HepG2 (cell line): ENCODE results near the gene SLC9A8. TPM values are rescaled to one million over a fixed set of nuclear protein-coding genes. Genes with fewer than 3 reads are reported as not detected.

ENCODE experiments used
- CBX5 ChIP-seq: sonication (generic); formaldehyde crosslinking; IDR thresholded peaks from 2 replicates; pipeline ENCODE4 v1.4.0; 2020; ENCODE audit warnings: missing genetic modification reagents, borderline replicate concordance
- FIP1L1 ChIP-seq: fragments of 200-400 bp; formaldehyde crosslinking; IDR thresholded peaks from 2 replicates; pipeline ENCODE4 v1.6.1; 2018; ENCODE audit warnings: low read depth, mild to moderate bottlenecking, low read length, moderate library complexity, borderline replicate concordance; ENCODE audit not compliant: insufficient read depth
- FOXA1 ChIP-seq, 2 experiments: fragments of 450-650 bp in 1 of 2; sonication (generic) in 1 of 2; formaldehyde crosslinking in 1 of 2; IDR thresholded peaks; 2 replicates each; pipeline versions ENCODE4 v1.4.0 to v1.6.1; 2016 to 2020; ENCODE audit warnings: missing genetic modification reagents in 1 of 2
- FOXC1 ChIP-seq: sonication (generic); formaldehyde crosslinking; IDR thresholded peaks from 2 replicates; pipeline ENCODE4 v1.8.0; 2022; ENCODE audit warnings: mild to moderate bottlenecking, missing genetic modification reagents, borderline replicate concordance
- MXD4 ChIP-seq: IDR thresholded peaks from 2 replicates; pipeline ENCODE4 v1.6.1; 2016; ENCODE audit warnings: mild to moderate bottlenecking, missing biosample characterization, missing genetic modification reagents
- NFIB ChIP-seq: sonication (generic); formaldehyde crosslinking; IDR thresholded peaks from 2 replicates; pipeline ENCODE4 v1.9.0; 2021; ENCODE audit warnings: missing genetic modification reagents, mild to moderate bottlenecking, borderline replicate concordance
- ZNF124 ChIP-seq: sonication (generic); formaldehyde crosslinking; IDR thresholded peaks from 2 replicates; pipeline ENCODE4 v1.4.0; 2020; ENCODE audit warnings: missing genetic modification reagents
- ZNF138 ChIP-seq: sonication (generic); formaldehyde crosslinking; IDR thresholded peaks from 2 replicates; pipeline ENCODE4 v1.5.0; 2020; ENCODE audit warnings: mild to moderate bottlenecking, low read depth, missing genetic modification reagents
- ZNF251 ChIP-seq: sonication (generic); formaldehyde crosslinking; IDR thresholded peaks from 2 replicates; pipeline ENCODE4 v1.9.0; 2021; ENCODE audit warnings: mild to moderate bottlenecking, missing genetic modification reagents
- ZNF333 ChIP-seq: sonication (generic); formaldehyde crosslinking; IDR thresholded peaks from 2 replicates; pipeline ENCODE4 v1.4.0; 2020; ENCODE audit warnings: mild to moderate bottlenecking, missing genetic modification reagents, borderline replicate concordance
- ZNF337 ChIP-seq: sonication (generic); formaldehyde crosslinking; IDR thresholded peaks from 2 replicates; pipeline ENCODE4 v1.5.1; 2020; ENCODE audit warnings: missing genetic modification reagents, low read depth, mild to moderate bottlenecking, borderline replicate concordance
- ZNF619 ChIP-seq: sonication (generic); formaldehyde crosslinking; IDR thresholded peaks from 2 replicates; pipeline ENCODE4 v1.4.0; 2020; ENCODE audit warnings: mild to moderate bottlenecking, missing genetic modification reagents
- ZNF766 ChIP-seq: sonication (generic); formaldehyde crosslinking; IDR thresholded peaks from 2 replicates; pipeline ENCODE4 v1.5.0; 2020; ENCODE audit warnings: missing genetic modification reagents, borderline replicate concordance
- ZSCAN22 ChIP-seq: sonication (generic); formaldehyde crosslinking; IDR thresholded peaks from 2 replicates; pipeline ENCODE4 v1.4.0; 2020; ENCODE audit warnings: mild to moderate bottlenecking, missing genetic modification reagents
- polyA plus RNA-seq, 8 experiments: library from polyadenylated mRNA; depleted of rRNA in 3 of 8; stranded (reverse) in 7 of 8; unstranded in 1 of 8; fragments of >200 nt; fragmentation: Illumina TruSeq in 4 of 8; extraction: Trizol in 4 of 8; gene quantifications; 2 replicates each; pipeline versions ENCODE4 v1.2.1 to v1.2.3, GENCODE V29; 2011 to 2016; ENCODE audit warnings: low read depth in 4 of 8, missing spikeins in 1 of 8, mixed read lengths in 1 of 8; ENCODE audit not compliant: insufficient read depth in 1 of 8
- total RNA-seq, 5 experiments: library from RNA; depleted of rRNA; stranded (reverse); fragments of >200 nt; fragmentation: Illumina TruSeq; extraction: Trizol; gene quantifications; 2 replicates each; pipeline ENCODE4 v1.2.3, GENCODE V29; 2016; ENCODE audit warnings: low read depth in 1 of 5
- TF ChIP-seq, protein P1 (sequence below): sonication (generic); formaldehyde crosslinking; conservative IDR thresholded peaks from 2 replicates; pipeline ENCODE4 v1.8.0; 2022; ENCODE audit warnings: missing genetic modification reagents
- TF ChIP-seq, protein P2 (sequence below): IDR thresholded peaks from 2 replicates; pipeline ENCODE4 v1.6.1; 2016; ENCODE audit warnings: missing genetic modification reagents, missing compliant biosample characterization
- TF ChIP-seq, protein P3 (sequence below): sonication (generic); formaldehyde crosslinking; IDR thresholded peaks from 2 replicates; pipeline ENCODE4 v1.9.0; 2021; ENCODE audit warnings: missing genetic modification reagents, borderline replicate concordance
- TF ChIP-seq, protein P4 (sequence below): sonication (generic); formaldehyde crosslinking; IDR thresholded peaks from 2 replicates; pipeline ENCODE4 v1.4.0; 2020; ENCODE audit warnings: missing genetic modification reagents

SLC9A8 gene
- total and polyA plus RNA-seq, 2 of the 13 experiments (the other 11 are each of a cell fraction or from before 2014, with no cell fraction given), result 4.1 to 7.4 TPM

DNA sequence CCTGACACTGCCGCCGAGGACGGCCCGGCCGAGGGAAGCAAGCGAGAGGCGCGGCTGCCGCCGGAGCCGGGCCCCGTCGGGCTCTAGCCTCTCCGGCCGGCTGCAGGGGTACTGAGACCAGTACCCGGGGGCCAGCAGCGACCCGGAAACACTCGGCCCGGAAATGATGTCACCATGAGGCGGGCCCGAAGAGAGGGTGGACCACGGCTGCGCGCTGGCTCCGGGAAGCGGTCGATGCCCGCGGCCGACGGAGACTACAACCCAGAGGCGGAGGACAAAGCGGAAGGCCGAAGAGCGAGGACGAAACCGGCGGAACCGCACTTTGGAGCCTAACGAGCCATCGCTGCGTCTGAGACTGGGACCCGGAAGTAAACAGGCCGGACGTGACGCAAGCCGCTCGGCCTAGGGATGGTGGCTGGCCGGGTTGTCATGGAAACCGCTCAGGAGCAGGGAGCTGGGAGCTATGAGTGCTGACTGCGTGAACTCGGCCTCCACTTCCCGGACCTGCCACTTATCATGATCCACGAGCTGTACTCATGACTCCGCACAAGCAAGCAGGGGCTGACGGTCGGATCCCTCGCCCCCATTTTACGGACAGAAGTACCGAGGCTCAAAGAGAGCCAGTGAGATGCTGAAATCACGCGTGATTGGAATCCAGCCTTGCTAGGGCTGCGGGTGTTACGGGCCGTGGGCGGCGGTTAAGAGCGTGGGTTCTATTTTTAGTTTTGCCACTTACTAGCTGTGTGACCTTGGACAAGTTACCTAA lies 102.9 kb downstream of the SLC9A8 start, which contains the start of gene SPATA2 (continued):
- TF ChIP-seq, protein P1, sequence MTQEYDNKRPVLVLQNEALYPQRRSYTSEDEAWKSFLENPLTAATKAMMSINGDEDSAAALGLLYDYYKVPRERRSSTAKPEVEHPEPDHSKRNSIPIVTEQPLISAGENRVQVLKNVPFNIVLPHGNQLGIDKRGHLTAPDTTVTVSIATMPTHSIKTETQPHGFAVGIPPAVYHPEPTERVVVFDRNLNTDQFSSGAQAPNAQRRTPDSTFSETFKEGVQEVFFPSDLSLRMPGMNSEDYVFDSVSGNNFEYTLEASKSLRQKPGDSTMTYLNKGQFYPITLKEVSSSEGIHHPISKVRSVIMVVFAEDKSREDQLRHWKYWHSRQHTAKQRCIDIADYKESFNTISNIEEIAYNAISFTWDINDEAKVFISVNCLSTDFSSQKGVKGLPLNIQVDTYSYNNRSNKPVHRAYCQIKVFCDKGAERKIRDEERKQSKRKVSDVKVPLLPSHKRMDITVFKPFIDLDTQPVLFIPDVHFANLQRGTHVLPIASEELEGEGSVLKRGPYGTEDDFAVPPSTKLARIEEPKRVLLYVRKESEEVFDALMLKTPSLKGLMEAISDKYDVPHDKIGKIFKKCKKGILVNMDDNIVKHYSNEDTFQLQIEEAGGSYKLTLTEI, result no peak
- TF ChIP-seq NFIB (no peak), ZNF333 (CRISPR knock-in tag) (peak; percentile 99), CBX5 (CRISPR knock-in tag) (peak; percentile 93), ZSCAN22 (CRISPR knock-in tag) (no peak), ZNF138 (peak; percentile 89; the same call in 1 of the 2 replicates), FOXC1 (CRISPR knock-in tag) (peak; percentile 98; the same call in 1 of the 2 replicates), MXD4 (CRISPR knock-in tag) (peak; percentile 82; the same call in 1 of the 2 replicates), ZNF337 (CRISPR knock-in tag) (no peak), FOXA1 (IDR thresholded peaks at IDR 0.05) (no peak), FOXA1 (CRISPR knock-in tag; IDR thresholded peaks at IDR 0.05) (peak; percentile 66), ZNF619 (peak; percentile 98), FIP1L1 (0 out of 2 replicates have a peak, but pooled peaks have one; percentile 26), ZNF124 (0 out of 2 replicates have a peak, but pooled peaks have one; percentile 75), ZNF766 (CRISPR knock-in tag) (0 out of 2 replicates have a peak, but pooled peaks have one; percentile 65), ZNF251 (CRISPR knock-in tag) (peak; percentile 96; the same call in 1 of the 2 replicates)
- TF ChIP-seq, protein P2, sequence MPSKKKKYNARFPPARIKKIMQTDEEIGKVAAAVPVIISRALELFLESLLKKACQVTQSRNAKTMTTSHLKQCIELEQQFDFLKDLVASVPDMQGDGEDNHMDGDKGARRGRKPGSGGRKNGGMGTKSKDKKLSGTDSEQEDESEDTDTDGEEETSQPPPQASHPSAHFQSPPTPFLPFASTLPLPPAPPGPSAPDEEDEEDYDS, result peak; percentile 69; the same call in 1 of the 2 replicates
- TF ChIP-seq, protein P3, sequence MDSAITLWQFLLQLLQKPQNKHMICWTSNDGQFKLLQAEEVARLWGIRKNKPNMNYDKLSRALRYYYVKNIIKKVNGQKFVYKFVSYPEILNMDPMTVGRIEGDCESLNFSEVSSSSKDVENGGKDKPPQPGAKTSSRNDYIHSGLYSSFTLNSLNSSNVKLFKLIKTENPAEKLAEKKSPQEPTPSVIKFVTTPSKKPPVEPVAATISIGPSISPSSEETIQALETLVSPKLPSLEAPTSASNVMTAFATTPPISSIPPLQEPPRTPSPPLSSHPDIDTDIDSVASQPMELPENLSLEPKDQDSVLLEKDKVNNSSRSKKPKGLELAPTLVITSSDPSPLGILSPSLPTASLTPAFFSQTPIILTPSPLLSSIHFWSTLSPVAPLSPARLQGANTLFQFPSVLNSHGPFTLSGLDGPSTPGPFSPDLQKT (CRISPR knock-in tag), result peak; percentile 82
- TF ChIP-seq, protein P4, sequence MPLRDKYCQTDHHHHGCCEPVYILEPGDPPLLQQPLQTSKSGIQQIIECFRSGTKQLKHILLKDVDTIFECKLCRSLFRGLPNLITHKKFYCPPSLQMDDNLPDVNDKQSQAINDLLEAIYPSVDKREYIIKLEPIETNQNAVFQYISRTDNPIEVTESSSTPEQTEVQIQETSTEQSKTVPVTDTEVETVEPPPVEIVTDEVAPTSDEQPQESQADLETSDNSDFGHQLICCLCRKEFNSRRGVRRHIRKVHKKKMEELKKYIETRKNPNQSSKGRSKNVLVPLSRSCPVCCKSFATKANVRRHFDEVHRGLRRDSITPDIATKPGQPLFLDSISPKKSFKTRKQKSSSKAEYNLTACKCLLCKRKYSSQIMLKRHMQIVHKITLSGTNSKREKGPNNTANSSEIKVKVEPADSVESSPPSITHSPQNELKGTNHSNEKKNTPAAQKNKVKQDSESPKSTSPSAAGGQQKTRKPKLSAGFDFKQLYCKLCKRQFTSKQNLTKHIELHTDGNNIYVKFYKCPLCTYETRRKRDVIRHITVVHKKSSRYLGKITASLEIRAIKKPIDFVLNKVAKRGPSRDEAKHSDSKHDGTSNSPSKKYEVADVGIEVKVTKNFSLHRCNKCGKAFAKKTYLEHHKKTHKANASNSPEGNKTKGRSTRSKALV (CRISPR knock-in tag), result no peak; the same call in 1 of the 2 replicates
